Stimulated activated CD4-positive, alpha-beta T cell treated with anti-CD3 and anti-CD28 coated beads, Interleukin-1b, Interleukin-23, amount 100 ng/mL, for 4 hours (primary cell): ENCODE results near the gene DIPK2B.

Experiments used
- DNase-seq, 2 donors: peaks; one replicate each; pipeline ENCODE4 v3.0.0-alpha.2; 2020; ENCODE audit warnings: low read depth in 2 of 2

DIPK2B gene, protein sequence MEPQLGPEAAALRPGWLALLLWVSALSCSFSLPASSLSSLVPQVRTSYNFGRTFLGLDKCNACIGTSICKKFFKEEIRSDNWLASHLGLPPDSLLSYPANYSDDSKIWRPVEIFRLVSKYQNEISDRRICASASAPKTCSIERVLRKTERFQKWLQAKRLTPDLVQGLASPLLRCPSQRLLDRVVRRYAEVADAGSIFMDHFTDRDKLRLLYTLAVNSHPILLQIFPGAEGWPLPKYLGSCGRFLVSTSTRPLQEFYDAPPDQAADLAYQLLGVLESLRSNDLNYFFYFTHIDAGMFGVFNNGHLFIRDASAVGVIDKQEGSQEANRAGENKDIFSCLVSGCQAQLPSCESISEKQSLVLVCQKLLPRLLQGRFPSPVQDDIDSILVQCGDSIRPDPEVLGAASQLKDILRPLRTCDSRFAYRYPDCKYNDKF

DNA sequence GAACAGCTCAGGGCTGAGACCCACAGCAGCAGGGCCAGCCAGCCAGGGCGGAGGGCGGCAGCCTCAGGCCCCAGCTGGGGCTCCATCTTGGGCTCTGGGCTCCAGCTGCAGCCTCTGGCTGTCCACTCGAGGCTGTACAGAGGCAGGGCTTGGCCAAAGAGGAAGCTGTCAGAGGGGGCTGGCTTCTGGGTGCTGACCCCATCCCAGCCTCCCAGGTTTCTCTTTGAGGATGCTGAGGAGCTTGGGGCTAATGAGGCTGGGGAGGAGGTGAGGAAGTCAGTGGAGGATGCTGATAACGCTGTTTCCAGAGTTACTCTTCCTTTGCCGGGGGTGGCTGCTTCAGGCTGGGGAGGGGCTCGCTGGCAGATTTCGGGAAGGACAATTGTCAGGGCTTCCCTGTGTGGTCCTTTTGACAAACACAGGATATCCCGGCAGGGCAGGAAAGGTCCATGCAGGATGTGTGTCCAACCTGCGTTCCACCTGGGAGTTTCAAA is at the start of gene DIPK2B:
DIPK2B (minus strand) TSS at position 136 of the 494 bp plus-strand sequence; CDS start at position 86, 50 bp downstream.
- no peak for DNase-seq

DNA sequence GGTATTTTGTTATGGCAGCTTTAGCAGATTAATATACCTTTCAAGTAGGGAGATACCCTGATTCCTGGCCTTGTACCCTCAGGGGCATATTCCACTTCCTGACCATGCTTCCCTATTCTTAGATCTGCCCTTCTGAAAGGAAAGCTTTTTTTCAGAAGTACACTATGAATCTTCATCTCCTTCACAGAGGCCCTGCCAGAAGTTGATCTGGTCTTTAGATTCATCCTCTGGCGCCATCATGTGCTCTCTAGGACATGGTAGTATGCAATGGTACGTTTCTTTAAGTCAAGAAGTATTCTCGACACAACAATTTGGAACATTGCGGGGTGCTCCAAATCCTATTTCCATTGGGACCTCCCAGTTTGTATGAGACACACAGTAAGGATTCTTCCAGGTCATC is 39.6 kb upstream of the DIPK2B start:
- DNase-seq = no peak

DNA sequence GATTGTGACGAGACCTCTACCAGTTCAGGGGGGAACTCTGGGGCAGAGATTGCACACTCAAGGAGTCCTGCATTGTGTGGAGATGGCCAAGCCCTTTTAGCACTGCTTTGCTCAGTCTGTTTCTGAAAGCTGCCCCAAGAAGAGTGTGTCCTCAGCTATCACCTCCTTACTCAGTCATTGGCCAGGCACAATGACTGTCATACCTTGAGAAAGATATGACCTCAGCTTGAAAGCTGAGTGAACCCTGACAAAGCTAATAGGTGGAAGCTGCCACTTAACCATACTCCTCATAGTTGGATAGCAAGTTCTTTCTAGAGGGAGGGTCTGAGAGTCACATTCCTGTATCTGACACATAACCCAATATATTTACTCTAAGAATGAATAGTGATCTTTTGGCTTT is 37.8 kb upstream of the DIPK2B start:
- no peak for DNase-seq

DNA sequence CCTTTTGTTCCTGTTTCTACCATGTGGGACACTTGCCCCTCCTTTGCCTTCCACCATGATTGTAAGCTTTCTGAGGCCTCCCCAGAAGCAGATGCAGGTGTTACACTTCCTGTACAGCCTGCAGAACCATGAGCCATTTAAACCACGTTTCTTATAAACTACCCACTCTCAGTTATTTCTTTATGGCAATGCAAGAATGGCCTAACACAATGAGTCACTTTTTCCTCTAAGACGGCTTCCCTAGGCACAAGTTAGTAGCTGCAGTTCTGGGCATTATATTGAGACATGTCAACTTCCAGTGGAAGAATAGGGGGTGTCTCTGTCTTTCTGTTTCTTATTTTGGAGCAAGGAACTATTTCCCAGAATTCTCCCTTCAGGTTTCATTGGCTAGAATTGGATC is 32.9 kb upstream of the DIPK2B start:
- no peak for DNase-seq

DNA sequence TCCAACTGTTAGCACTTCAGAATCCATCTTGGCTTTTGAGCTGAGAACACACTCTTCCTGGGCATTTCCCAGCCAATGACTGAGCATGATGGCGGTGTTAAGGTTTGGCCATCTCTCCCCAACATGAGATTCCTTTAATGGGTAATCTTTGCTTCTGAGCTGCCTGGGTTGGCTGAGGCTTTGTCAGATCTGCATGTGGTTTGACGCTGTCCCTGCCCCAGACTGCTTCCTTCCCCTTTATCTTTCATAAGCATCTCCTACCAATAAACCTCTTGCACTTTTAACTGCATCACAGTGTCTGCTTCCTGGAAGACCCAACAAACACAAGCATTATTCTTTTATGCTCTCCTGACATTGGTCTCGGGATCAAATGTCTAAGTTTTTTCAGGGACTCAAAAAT is 31.5 kb upstream of the DIPK2B start:
- DNase-seq = no peak

DNA sequence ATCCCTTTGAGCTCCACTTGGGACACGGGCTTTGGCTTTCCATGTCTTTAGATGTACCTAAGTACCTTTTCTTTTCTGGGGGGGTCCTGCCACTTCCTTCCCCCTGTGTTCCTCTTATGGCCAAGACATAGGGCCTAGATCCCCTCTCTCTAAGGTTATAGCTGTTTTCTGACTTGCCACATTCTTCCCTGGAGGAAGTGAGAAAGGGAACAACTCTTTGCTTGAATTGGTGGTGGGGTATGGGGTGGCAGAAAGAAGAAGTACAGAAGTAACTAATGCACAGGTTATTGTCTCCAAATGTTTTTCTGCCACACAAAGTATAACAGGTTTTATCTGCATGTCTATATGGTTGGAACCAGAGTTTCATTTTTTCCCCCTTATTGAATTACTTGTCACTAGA is 29.7 kb upstream of the DIPK2B start:
- no peak for DNase-seq

DNA sequence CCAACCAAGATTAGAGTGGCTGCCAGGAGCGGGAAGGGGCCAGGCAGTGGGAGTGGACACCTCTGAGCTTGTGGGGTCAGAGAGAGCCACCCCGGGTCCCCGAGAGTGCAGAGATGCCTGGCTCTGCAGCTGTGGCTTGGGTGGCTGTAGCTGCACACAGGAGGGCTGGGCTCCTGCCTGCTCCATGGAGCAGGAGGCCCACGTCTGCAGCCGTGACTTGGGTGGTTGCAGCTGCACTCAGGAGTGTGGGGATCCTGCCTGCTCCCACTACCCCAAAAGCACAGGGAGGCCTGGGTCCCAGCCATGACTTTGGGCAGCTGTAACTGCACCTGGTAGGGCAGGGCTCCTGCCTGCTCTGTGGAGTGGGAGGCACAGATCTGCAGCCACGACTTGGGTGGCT is 28.7 kb upstream of the DIPK2B start:
- DNase-seq = no peak

DNA sequence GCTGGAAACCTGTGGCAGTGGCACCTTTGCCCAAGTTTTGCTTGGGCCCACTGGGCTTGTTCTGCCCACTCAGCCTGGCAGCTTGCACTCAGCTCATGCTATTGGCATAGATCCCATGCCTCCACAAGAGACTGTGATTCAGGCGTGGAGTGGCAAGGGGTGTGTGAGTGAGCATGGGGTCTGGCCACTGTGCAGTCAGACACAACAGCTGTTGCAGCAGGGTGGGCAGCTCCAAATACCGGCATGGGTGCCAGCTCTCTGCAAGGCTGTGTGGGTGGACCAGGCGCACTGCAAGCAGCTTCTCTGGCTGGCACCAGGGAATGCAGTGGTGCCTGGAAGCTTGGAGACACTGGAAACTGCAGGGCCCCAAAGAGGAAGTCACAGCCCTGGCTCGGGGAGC is 27.4 kb upstream of the DIPK2B start:
- DNase-seq = no peak

DNA sequence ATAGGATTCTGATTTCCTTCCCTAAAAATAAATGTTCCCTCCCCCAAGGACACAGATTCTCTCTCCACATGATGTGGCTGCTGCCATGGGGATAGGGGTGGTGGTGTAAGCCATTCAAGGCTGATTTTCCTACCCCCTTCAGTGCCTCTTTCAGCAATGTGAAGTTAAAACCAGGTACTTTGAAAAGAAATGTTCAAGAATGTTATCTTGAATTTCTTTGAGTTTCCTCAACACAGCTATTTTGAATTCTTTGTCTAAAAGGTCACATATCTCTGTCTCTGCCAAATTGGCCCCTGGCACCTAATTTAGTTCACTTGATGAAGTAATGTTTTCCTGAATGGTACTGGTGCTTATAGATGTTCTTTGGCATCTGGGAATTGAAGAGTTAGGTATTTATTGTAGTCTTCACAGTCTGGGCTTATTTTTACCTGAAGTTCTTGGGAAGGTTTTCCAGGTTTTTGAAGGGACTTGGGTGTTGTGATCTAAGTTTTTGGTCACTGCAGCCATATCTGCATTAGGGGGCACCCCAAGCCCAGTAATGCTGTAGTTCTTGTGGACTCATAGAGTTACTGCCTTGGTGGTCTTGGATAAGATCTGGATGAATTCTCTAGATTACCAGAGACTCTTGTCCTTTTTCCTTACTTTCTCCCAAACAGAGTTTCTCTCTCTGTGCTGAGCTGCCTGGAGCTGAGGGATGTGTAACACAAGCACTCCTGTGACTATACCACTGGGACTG is 7.6 kb upstream of the DIPK2B start:
- no peak for DNase-seq

DNA sequence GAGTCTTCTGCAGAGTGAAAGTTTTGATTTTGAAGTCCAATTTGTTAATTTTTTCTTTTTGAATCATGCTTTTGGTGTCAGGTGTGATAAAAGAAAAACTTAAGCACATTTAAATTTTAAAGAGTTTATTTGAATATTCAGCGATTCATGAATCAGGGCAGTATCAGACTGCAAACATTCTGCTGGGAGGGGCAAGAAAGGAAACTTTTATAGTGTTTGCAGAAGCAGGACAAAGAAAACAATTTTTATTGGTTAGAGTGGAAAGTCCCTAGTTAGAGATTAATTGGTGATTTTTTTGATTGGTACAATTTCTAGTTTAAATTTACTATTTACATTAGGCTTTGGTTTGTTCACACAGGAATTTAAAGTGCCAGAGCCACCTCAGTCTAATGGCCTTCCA is 1.5 kb upstream of the DIPK2B start:
- no peak for DNase-seq

DNA sequence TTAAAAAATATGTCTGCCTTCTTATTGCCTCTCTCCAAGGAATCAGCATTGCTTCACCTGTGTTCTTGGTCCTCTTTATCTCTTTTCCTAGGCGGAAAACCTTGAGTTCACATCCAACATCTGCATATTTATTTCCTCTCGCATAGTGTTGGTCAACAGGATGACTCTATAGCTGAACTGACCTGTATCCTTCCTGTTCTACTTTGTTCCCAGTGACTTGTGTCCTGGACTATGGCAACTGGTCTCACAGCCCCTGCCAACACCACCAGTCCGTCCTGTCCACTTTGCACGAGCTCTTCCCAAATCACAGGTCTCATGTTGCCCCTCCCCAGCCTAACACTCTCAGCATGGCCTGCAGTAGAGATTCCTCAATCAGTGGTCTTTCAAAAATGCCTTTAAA is 2.0 kb downstream of the DIPK2B start:
- no peak for DNase-seq

DNA sequence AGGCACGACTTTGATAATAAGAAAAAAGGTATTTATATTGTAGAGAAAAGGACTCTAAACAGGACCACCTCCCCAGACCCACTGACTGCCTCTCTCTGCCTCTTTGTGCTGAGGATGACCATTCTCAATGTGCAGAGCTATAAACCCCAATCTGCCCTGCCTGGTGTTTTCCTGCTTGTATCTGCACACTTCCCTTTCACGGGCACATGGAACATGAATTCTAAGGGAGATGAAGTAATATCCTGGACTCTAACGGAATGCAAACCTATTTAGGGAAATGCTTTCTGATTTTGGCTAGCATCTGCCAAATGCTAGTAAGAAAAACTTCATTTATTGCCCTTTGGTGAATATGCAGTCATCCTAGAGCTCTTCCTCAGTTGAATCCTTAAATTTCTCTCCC is 2.4 kb downstream of the DIPK2B start:
- no peak for DNase-seq

DNA sequence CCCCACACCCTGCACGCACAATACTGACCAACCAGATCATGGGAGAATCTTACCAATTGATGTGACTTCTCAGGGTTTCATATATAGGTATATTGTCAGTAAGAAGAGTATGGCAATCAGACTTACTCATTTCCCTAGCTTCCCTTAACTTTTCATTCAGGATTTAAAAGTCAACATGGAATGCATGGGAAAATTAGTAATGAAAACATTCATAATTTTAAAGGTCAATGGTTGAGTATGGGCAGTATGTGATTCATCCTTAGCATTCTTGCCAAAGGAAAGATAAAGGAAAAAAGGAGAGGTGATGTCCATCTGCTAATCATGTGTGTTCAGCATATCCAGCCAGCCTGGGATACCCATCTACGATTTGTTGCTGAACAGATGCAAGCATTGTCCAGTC is 4.0 kb downstream of the DIPK2B start:
- DNase-seq = no peak

DNA sequence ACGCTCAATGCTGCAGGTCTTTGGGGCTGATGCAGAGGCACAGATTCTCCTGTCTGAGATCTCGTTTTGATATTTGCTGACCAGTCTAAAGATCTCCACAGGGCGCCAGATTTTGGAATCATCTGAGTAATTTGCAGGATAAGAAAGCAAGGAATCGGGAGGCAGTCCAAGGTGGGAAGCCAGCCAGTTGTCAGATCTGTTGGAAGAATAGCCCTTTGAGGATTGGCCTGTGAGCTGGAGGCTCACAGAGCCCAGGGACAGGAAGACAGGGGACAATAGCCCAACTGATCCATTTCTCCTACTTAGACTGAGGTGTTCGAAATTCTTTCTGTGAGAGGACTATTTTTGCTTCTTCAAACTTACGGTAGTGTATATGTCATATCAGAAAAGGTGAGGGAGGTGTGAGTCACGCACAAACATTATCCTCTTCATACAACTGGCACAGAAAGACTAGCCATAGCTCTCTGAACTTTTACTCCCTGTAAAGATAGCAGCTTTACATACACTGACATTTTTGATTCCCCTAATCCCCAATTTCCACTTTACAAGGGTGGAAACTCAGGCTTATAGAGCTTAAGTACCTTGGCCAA is 8.8 kb downstream of the DIPK2B start:
- no peak for DNase-seq

DNA sequence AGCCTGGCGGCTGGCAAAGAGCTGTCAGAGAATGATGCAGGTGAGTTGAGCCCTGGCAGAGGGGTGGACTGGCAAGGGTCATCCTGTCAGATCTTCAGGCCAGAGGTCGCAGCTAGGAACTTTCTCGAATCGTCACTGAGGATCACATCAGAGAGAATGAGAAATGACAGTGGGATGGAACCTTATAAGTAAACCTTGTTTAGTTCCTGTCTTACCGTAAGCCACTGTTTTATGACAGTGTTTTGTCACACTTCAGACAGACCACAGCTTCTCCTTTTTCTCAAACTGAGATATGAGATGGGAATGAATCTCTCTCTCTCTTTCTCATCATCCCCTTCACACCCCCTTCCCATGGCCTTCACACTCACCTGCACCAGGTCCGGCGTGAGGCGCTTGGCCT is 9.3 kb downstream of the DIPK2B start:
- DNase-seq = no peak

DNA sequence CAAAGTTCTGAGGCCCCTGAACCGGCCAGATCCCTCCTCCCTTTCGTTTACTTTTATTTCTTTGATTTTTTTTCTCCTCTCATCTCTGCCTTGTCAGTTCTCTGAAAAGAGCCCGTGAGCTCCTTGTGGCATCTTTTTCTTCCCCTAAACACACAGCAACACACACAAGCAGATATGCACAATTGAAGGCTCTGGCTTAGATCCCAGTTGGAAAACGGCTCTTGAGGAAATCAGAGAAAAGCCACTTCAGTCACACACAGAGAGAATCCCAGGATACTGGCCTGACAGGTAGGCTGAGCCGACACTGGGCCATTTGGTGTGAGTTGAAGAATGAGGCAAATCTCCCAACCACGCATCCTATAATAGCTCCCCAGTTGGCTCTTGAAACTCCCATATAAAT is 12.9 kb downstream of the DIPK2B start:
- no peak for DNase-seq

DNA sequence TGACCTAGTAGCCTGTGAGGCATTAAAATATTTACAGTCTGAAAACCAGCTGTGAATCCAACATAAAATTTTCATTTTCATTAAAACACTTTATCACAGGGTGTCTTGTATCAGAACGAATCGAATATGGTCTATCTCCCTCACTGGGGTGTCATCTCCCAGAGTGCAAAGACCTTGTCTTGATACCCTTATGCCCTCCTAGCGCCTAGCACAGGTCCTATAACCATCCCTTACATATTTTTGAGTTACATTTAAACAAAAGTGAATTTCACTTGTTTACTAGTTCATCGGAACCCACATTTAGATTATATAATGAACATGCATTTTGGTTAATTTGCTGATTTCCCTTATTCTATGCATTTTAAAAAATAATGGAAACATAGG is 14.0 kb downstream of the DIPK2B start:
- DNase-seq = no peak

DNA sequence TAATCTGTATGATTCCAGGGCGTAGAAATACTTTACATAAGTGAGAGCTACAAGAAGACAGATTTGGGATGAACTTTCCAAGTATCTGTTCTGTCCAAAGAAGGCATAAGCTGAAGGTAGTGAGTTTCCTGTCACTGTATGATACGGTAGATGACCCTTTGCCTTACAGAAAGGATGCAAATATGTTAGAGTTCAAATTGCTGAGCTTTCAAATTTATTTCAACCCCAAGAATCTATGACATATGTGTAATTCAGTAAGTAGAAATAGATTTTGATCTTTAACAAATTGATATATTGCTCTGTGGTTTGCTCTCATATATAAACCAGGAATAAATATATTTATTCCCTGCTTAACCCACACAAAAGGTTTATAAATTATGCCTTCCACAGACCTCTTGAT is 16.5 kb downstream of the DIPK2B start:
- no peak for DNase-seq

DNA sequence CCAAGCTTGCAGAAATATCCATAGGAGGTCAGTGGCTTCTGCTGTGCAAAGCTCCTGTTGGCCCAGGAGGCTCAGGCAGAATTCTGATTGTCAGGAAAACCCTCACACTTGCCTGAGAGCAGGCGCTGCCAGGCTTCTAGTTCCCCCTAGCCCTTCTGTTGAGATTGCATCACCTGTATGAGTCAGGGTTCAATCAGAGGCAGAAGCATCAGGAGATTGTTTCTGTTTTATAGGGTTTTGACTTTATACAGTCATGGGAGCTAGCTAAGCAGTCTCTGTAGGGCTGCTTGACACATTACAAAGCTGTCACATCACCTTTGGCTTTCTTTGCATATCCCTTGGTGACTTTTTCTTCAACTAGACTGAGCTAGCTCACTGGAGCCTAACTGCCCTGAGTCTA is 27.8 kb downstream of the DIPK2B start:
- DNase-seq = no peak

DNA sequence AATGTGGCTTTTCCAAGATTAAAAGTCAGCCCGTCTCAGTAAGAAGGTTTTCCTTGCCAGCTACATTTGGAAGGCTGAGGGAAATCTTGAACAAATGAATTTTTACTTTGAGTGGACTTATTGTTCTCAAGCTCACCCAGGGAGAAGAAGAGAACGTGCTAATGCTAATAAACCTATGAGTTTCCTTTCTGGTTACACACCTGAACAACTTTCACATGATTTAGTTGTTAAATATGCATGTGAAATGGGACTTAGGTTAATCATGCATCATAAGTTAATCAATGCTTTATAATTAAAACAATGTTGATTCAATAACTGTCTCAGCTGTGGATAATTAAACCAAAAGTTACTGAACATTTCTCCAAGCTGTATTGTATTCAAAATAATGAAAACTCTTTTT is 33.9 kb downstream of the DIPK2B start:
- no peak for DNase-seq

DNA sequence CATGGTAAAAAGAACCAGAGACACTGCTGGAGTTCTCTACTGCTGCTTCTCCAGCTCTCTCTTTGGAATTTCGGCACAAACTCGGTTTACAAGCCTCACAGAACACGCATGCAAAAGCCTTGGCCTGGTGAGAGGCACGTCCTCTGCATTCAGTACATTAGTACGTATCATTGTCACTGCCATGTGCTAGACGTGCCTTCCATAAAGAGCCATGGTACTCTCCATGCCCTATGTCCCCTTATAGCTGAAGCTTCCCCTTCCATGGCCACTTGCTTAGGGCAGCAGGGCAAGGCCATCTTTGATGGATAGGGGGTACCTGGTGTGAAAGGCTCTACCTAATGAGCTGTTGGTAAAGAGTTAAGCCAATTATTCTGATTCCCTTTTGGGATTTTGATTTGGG is 35.0 kb downstream of the DIPK2B start:
- no peak for DNase-seq

DNA sequence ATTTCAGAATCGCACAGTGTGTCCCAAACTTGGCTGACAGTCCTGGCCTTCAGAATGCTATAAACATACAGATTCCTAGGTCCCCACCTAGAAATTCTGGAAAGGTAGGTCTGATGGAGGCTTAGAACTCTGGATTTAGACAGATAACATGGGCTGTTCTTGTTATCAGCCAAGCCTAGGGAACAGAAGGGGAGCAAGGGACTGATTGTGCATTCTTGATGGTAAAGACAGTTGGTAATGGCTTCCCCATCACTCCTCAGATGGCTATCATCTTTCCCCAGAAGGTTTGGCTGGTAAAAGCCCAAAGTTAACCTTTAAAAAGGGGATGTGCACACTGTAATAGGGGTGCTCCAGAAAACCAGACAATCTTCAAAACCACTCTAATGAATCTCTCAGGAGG is 35.7 kb downstream of the DIPK2B start:
- no peak for DNase-seq
